DOHH2 (cell line): Measurements from ENCODE around the gene INHA.

Experiments
- H3F3A ChIP-seq: fragments of 200-600 bp; sonication (generic), shearing (Covaris generic); 2 replicates; pipeline ENCODE4 v1.6.0; 2016; ENCODE audit warnings: antibody characterized with exemption, mild to moderate bottlenecking; ENCODE audit not compliant: control insufficient read depth, insufficient read depth
- H3K27ac ChIP-seq: fragments of 200-600 bp; sonication (generic); 2 replicates; pipeline ENCODE4 v1.5.1; 2014; ENCODE audit warnings: low read depth, mild to moderate bottlenecking, low read length, moderate library complexity
- H3K27me3 ChIP-seq: fragments of 200-600 bp; sonication (generic); 2 replicates; pipeline ENCODE4 v1.6.1; 2014; ENCODE audit warnings: mild to moderate bottlenecking, low read length, mixed read lengths; ENCODE audit not compliant: control insufficient read depth
- H3K36me3 ChIP-seq: fragments of 200-600 bp; sonication (generic); 2 replicates; pipeline ENCODE4 v1.6.1; 2014; ENCODE audit warnings: mild to moderate bottlenecking, low read length, moderate library complexity, mixed read lengths; ENCODE audit not compliant: control insufficient read depth
- H3K4me1 ChIP-seq: fragments of 200-600 bp; sonication (generic); 2 replicates; pipeline ENCODE4 v1.6.1; 2014; ENCODE audit warnings: mild to moderate bottlenecking, low read length, mixed read lengths; ENCODE audit not compliant: control insufficient read depth
- H3K4me2 ChIP-seq: fragments of 200-600 bp; sonication (generic); 2 replicates; pipeline ENCODE4 v1.6.0; 2014; ENCODE audit warnings: mild to moderate bottlenecking, low read length, moderate library complexity
- H3K4me3 ChIP-seq: fragments of 200-600 bp; sonication (generic); 2 replicates; pipeline ENCODE4 v1.5.1; 2014; ENCODE audit warnings: mild to moderate bottlenecking, low read length, mixed read lengths
- H3K79me2 ChIP-seq: fragments of 200-600 bp; sonication (generic); 2 replicates; pipeline ENCODE4 v1.6.1; 2014; ENCODE audit warnings: mild to moderate bottlenecking, low read length, mixed read lengths; ENCODE audit not compliant: control insufficient read depth
- H3K9me2 ChIP-seq: fragments of 200-600 bp; sonication (generic); replicated peaks from 2 replicates; pipeline ENCODE4 v1.6.1; 2014; ENCODE audit warnings: mild to moderate bottlenecking, low read length, mixed read lengths; ENCODE audit not compliant: control insufficient read depth
- H3K9me3 ChIP-seq: fragments of 200-600 bp; sonication (generic); 2 replicates; pipeline ENCODE4 v1.6.1; 2014; ENCODE audit warnings: antibody characterized with exemption, low read length, mixed read lengths; ENCODE audit not compliant: control insufficient read depth, insufficient read depth
- H4K20me1 ChIP-seq: fragments of 200-600 bp; sonication (generic); 2 replicates; pipeline ENCODE4 v1.6.0; 2014; ENCODE audit warnings: low read depth, mild to moderate bottlenecking, antibody characterized with exemption, low read length, moderate library complexity; ENCODE audit not compliant: control insufficient read depth, insufficient read depth
- CTCF ChIP-seq: fragments of 200-600 bp; sonication (generic); IDR thresholded peaks from one replicate; pipeline ENCODE4 v1.5.1; 2014; ENCODE audit warnings: antibody characterized with exemption, mild to moderate bottlenecking, low read depth, low read length; ENCODE audit not compliant: poor library complexity, severe bottlenecking
- EZH2phosphoT487 ChIP-seq: fragments of 200-600 bp; sonication (generic); IDR thresholded peaks from 2 replicates; pipeline ENCODE4 v1.6.1; 2017; ENCODE audit warnings: borderline replicate concordance, mild to moderate bottlenecking, antibody characterized with exemption, low read length, moderate library complexity, mixed read lengths

INHA gene

GRCh38 chr2:219576505-219577388, 4.6 kb downstream of the INHA start:
- H3K9me3 ChIP-seq, result no peaks in the 10 kb centered on the region

DNA sequence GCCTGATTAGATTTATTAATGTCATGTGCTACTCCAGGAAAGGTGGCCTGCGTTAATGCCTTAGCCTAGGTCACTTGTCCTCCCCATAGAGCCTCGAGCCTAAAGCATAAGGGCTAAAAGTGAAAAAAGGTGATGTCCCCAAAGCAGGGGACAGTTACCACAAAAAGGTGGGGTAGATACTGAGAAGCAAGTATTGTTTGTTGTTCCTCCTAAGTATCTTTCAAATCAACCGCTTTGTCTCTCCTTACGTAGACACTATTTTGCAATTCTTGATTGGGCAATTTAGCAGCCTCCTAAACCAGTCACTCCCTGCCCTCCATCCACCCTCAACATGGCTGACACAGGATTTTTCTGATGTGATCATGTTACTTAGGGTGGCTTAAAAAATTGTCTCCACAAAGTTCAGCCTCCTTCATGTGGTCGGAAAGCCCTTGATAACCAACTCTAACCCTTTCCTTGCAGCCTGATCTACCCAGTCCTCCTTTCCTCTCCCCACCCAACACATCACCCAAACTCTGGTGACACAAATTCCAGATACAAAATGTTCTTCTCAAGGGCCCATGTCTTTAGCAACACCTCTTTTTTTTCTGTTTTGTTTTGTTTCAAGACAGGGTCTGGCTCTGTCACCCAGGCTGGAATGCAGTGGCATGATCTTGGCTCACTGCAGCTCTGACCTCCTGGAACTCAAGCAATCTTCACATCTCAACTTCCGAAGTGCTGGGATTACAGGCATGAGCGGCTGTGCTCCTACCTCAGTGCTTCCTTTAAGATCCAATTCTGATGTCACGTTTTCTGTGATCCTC, 6.9 kb downstream of the INHA start:
- H3F3A ChIP-seq, result no peaks in the 10 kb centered on the region
- H3K9me3 ChIP-seq, result no peaks in the 10 kb centered on the region
- H3K4me3 ChIP-seq, result no peak overlapping the region
- H3K4me2 ChIP-seq, result no peak overlapping the region
- H3K27me3 ChIP-seq, result peaks cover 3% of the 10 kb centered on the region; the same call in 1 of the 2 replicates
- no peaks in the 10 kb centered on the region for H3K4me1 ChIP-seq
- H3K36me3 ChIP-seq, result no peaks in the 10 kb centered on the region
- TF ChIP-seq CTCF (no peak), EZH2phosphoT487 (no peak)
- no peaks in the 10 kb centered on the region for H3K9me2 ChIP-seq
- H3K79me2 ChIP-seq, result no peaks in the 10 kb centered on the region
- H4K20me1 ChIP-seq, result no peaks in the 10 kb centered on the region
- no peak overlapping the region for H3K27ac ChIP-seq

More at GRCh38 chr2:219576505-219577388, 4.6 kb downstream of the INHA start:
- no peaks in the 10 kb centered on the region for H3K4me1 ChIP-seq
- no peaks in the 10 kb centered on the region for H3K9me2 ChIP-seq
- no peaks in the 10 kb centered on the region for H3F3A ChIP-seq
- no peak overlapping the region for H3K4me2 ChIP-seq
- H3K27me3 ChIP-seq, result peaks cover 3% of the 10 kb centered on the region; the same call in 1 of the 2 replicates
- no peaks in the 10 kb centered on the region for H4K20me1 ChIP-seq
- no peaks in the 10 kb centered on the region for H3K36me3 ChIP-seq
- H3K4me3 ChIP-seq, result no peak overlapping the region
- H3K79me2 ChIP-seq, result no peaks in the 10 kb centered on the region
- no peak for TF ChIP-seq EZH2phosphoT487
- no peak for TF ChIP-seq CTCF
- H3K27ac ChIP-seq, result no peak overlapping the region

GRCh38 chr2:219581346-219581745, 9.2 kb downstream of the INHA start:
- Histone ChIP-seq H3K4me3 (no peak overlapping the region), H3K27ac (no peak overlapping the region), H3K9me2 (no peaks in the 10 kb centered on the region), H3K27me3 (no peaks in the 10 kb centered on the region), H3F3A (no peaks in the 10 kb centered on the region), H3K4me1 (no peaks in the 10 kb centered on the region), H3K36me3 (no peaks in the 10 kb centered on the region), H3K9me3 (no peaks in the 10 kb centered on the region), H3K79me2 (no peaks in the 10 kb centered on the region), H4K20me1 (no peaks in the 10 kb centered on the region), H3K4me2 (no peak overlapping the region)
- TF ChIP-seq CTCF (no peak), EZH2phosphoT487 (no peak)
